ENCODE data around the gene TLL2. TPM values are rescaled to one million over a fixed set of nuclear protein-coding genes. Genes with fewer than 3 reads are reported as not detected.
A peak's percentile ranks its signal among the peaks of the same experiment; 100 is the strongest.

Gene TLL2
- total and polyA plus RNA-seq, 3 experiments from 2014 or later = 0.09 TPM; not detected in 2

DNA sequence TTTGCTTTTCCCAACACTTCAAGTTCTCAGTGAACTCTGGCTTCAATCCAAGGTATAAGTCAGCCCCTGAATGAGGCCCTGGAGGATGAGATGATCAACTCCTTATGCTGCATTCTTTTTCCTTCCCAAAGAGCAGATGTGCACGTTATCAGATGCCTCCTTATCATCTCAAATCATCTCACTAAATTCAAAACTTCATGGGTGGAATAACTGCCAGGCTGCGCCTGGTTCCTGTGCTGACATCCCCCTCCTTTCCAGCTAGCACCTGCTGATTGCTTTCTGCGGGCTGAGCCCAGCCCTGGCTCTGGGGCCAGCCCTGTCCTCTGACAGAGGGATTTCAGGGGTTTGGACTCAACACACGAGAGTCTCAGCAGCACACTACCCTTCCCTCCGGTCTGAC is 44.9 kb downstream of the TLL2 start:
- ChIA-PET POLR2A (no interaction called here), CTCF (interaction anchor here (1.1 to 1.2 kb wide), 3 partner anchors 11 to 13 kb away, joined by 3 read pairs; no protein-coding TSS in a partner anchor)
- no peak for DNase-seq
- H3K27me3 ChIP-seq (ENCODE audit: insufficient read depth, low read length, poor library complexity, severe bottlenecking) = no peaks in the 10 kb centered on the region
- H3K27me3 Mint-ChIP-seq = peaks cover 9 to 52% of the 10 kb centered on the region in 2 donors
- H3K27ac Mint-ChIP-seq = no peak overlapping the region
- H3K36me3 Mint-ChIP-seq = no peaks in the 10 kb centered on the region
- H3K9me3 Mint-ChIP-seq = no peaks in the 10 kb centered on the region
- H3K9me3 ChIP-seq (ENCODE audit: low read length) = no peaks in the 10 kb centered on the region
- H3K4me3 ChIP-seq (ENCODE audit: low read length) = no peak overlapping the region
- H3K4me1 Mint-ChIP-seq = peaks cover 0 to 2% (median 0%) of the 10 kb centered on the region in 3 donors
- H3K36me3 ChIP-seq (ENCODE audit: insufficient read depth, low read length) = no peaks in the 10 kb centered on the region
- H3K27ac ChIP-seq (ENCODE audit: low read depth, low read length) = no peak overlapping the region
- no peak overlapping the region for H3K4me3 Mint-ChIP-seq
- no peaks in the 10 kb centered on the region for H3K4me1 ChIP-seq (ENCODE audit: insufficient read depth, low read length)

DNA sequence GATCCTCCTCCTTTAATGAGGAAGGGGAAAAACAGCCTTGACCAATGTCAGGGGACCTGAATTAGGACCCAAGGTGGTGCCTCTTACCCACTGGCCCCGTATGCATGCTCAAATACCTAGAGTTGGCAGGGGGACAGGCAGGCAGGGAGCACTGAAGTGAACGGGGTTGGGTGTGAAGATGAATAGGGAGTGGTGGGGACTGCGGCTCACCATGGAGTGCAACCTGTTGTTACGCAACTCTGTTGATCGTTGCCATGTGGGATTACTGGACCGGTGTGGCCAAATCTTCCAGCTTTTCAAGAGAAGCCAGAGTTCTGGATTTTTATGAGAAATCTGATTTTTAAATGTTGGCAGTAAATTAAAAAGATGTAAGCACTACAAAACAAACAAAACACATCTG is 48.1 kb downstream of the TLL2 start:
- Mint-ChIP-seq H3K4me3 (no peak overlapping the region), H3K27ac (no peak overlapping the region), H3K36me3 (no peaks in the 10 kb centered on the region), H3K27me3 (peaks cover 7 to 55% of the 10 kb centered on the region in 2 donors), H3K9me3 (peaks cover 0 to 3% (median 2%) of the 10 kb centered on the region in 5 donors), H3K4me1 (peaks cover 0 to 2% (median 0%) of the 10 kb centered on the region in 3 donors)
- H3K36me3 ChIP-seq (ENCODE audit: insufficient read depth, low read length) = no peaks in the 10 kb centered on the region
- H3K4me3 ChIP-seq (ENCODE audit: low read length) = no peak overlapping the region
- no peak overlapping the region for H3K27ac ChIP-seq (ENCODE audit: low read depth, low read length)
- ChIA-PET POLR2A (no interaction called here), CTCF (no interaction called here)
- no peak for DNase-seq
- no peaks in the 10 kb centered on the region for H3K4me1 ChIP-seq (ENCODE audit: insufficient read depth, low read length)
- no peaks in the 10 kb centered on the region for H3K9me3 ChIP-seq (ENCODE audit: low read length)
- no peaks in the 10 kb centered on the region for H3K27me3 ChIP-seq (ENCODE audit: insufficient read depth, low read length, poor library complexity, severe bottlenecking)

DNA sequence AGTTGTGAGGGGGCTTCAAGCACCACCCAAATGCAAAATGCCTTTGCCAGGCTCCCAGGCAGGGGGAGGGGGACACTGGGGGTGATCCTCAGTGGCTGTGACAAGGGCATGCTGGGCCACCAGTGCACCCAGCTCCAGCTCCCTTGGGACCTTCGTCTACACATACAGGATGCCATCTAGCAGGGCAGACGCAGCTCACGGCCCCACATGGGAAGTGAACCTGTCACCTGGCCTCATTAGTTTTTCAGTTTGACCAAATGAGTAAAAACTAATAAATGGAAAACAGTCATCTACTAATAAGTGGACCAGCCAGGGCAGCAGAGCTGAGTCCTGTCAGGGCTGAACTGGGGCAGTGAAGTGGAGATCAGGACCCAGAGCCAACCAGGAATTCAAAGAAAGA is 50.2 kb downstream of the TLL2 start:
- H3K27ac Mint-ChIP-seq = no peak overlapping the region
- no peaks in the 10 kb centered on the region for H3K36me3 Mint-ChIP-seq
- no peak for DNase-seq
- Histone ChIP-seq H3K9me3 (ENCODE audit: low read length) (no peaks in the 10 kb centered on the region), H3K27ac (ENCODE audit: low read depth, low read length) (no peak overlapping the region), H3K27me3 (ENCODE audit: insufficient read depth, low read length, poor library complexity, severe bottlenecking) (no peaks in the 10 kb centered on the region), H3K4me1 (ENCODE audit: insufficient read depth, low read length) (no peaks in the 10 kb centered on the region), H3K36me3 (ENCODE audit: insufficient read depth, low read length) (no peaks in the 10 kb centered on the region), H3K4me3 (ENCODE audit: low read length) (no peak overlapping the region)
- ChIA-PET POLR2A (no interaction called here), CTCF (no interaction called here)
- H3K4me3 Mint-ChIP-seq = no peak overlapping the region
- peaks cover 0 to 3% (median 2%) of the 10 kb centered on the region in 5 donors for H3K9me3 Mint-ChIP-seq
- peaks cover 7 to 40% of the 10 kb centered on the region in 2 donors for H3K27me3 Mint-ChIP-seq
- no peaks in the 10 kb centered on the region for H3K4me1 Mint-ChIP-seq

DNA sequence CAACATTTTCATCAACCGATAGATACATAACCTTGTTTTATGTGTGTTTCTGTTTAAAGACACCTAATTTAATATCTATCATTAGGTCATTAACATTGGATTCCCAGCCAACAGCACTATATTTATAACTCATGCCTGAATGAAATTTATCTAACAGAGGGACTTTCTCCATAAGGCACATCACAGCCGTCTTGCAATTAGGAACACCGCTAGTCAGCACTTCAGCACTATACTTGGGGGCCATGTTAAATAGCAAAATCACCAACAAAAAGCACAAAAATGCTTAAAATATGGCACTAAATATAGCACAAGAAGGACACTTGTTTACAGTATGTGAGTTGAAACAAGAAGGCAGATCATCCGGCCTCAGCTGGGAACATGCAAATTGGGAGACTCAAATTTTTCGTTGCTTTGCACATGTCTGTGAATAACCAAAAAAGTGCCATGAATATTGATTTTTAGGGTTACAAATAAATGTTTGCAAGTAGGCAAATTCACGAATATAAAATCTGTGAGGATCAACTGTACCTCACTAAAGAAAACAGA is 51.0 kb downstream of the TLL2 start:
- no peak overlapping the region for H3K4me3 Mint-ChIP-seq
- no peaks in the 10 kb centered on the region for H3K36me3 ChIP-seq (ENCODE audit: insufficient read depth, low read length)
- no peaks in the 10 kb centered on the region for H3K4me1 ChIP-seq (ENCODE audit: insufficient read depth, low read length)
- ChIA-PET CTCF (no interaction called here), POLR2A (no interaction called here)
- DNase-seq = no peak
- no peaks in the 10 kb centered on the region for H3K36me3 Mint-ChIP-seq
- H3K4me1 Mint-ChIP-seq = no peaks in the 10 kb centered on the region
- no peak overlapping the region for H3K4me3 ChIP-seq (ENCODE audit: low read length)
- H3K9me3 ChIP-seq (ENCODE audit: low read length) = no peaks in the 10 kb centered on the region
- H3K27ac ChIP-seq (ENCODE audit: low read depth, low read length) = no peak overlapping the region
- H3K27me3 ChIP-seq (ENCODE audit: insufficient read depth, low read length, poor library complexity, severe bottlenecking) = no peaks in the 10 kb centered on the region
- peaks cover 4 to 34% of the 10 kb centered on the region in 2 donors for H3K27me3 Mint-ChIP-seq
- H3K9me3 Mint-ChIP-seq = peaks cover 0 to 3% (median 2%) of the 10 kb centered on the region in 5 donors
- no peak overlapping the region for H3K27ac Mint-ChIP-seq

DNA sequence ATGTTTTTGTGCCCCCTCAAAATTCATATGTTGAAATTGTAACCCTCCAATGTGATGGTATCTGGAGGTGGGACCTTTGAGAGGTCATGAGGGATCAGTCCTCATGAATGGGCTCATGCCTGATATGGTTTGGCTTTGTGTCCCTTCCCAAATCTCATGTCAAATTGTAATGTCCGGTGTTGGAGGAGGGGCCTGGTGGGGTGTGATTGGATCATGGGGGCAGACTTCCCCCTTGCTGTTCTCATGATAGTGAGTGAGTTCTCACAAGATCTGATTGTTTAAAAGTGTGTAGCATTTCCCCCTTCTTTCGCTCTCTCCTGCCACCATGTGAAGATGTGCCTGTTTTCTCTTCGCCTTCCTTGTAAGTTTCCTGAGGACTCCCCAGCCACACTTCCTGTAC is 53.4 kb downstream of the TLL2 start:
- H3K36me3 Mint-ChIP-seq = no peaks in the 10 kb centered on the region
- H3K4me1 Mint-ChIP-seq = no peaks in the 10 kb centered on the region
- no peak for DNase-seq
- Histone ChIP-seq H3K4me1 (ENCODE audit: insufficient read depth, low read length) (no peaks in the 10 kb centered on the region), H3K27me3 (ENCODE audit: insufficient read depth, low read length, poor library complexity, severe bottlenecking) (no peaks in the 10 kb centered on the region), H3K4me3 (ENCODE audit: low read length) (no peak overlapping the region), H3K9me3 (ENCODE audit: low read length) (no peaks in the 10 kb centered on the region), H3K36me3 (ENCODE audit: insufficient read depth, low read length) (no peaks in the 10 kb centered on the region), H3K27ac (ENCODE audit: low read depth, low read length) (no peak overlapping the region)
- no peak overlapping the region for H3K4me3 Mint-ChIP-seq
- H3K27me3 Mint-ChIP-seq = peaks cover 2 to 30% of the 10 kb centered on the region in 2 donors
- CTCF ChIA-PET = no interaction called here
- POLR2A ChIA-PET = no interaction called here
- no peak overlapping the region for H3K27ac Mint-ChIP-seq
- peaks cover 0 to 3% (median 2%) of the 10 kb centered on the region in 5 donors for H3K9me3 Mint-ChIP-seq

DNA sequence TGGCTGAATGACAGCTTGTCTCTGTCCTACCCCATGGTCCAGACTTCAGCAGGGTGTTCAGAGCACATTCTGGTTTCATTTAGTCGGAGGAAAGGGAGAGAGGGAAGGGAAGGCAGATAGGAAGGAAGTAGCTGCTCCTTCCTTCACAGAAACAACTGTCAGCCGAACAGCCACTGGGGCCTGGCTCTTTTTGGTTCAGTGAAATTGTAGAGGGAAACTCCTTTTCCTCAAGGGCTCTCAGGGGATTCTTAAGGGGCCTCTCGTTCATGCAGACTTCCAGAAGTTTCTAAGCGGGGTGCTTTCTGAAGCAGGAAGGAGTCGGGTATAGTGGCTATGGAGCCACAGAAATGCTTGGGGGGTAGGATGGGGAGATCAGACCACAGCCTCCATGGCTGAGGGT is 56.4 kb downstream of the TLL2 start:
- Histone ChIP-seq H3K27ac (ENCODE audit: low read depth, low read length) (no peak overlapping the region), H3K36me3 (ENCODE audit: insufficient read depth, low read length) (no peaks in the 10 kb centered on the region), H3K4me3 (ENCODE audit: low read length) (no peak overlapping the region), H3K27me3 (ENCODE audit: insufficient read depth, low read length, poor library complexity, severe bottlenecking) (no peaks in the 10 kb centered on the region), H3K4me1 (ENCODE audit: insufficient read depth, low read length) (no peaks in the 10 kb centered on the region), H3K9me3 (ENCODE audit: low read length) (no peaks in the 10 kb centered on the region)
- no peak for DNase-seq
- Mint-ChIP-seq H3K9me3 (peaks cover 0 to 3% (median 2%) of the 10 kb centered on the region in 5 donors), H3K27me3 (peaks cover 2 to 21% of the 10 kb centered on the region in 2 donors), H3K4me1 (no peaks in the 10 kb centered on the region), H3K4me3 (no peak overlapping the region), H3K36me3 (no peaks in the 10 kb centered on the region), H3K27ac (no peak overlapping the region)
- ChIA-PET CTCF (no interaction called here), POLR2A (no interaction called here)

DNA sequence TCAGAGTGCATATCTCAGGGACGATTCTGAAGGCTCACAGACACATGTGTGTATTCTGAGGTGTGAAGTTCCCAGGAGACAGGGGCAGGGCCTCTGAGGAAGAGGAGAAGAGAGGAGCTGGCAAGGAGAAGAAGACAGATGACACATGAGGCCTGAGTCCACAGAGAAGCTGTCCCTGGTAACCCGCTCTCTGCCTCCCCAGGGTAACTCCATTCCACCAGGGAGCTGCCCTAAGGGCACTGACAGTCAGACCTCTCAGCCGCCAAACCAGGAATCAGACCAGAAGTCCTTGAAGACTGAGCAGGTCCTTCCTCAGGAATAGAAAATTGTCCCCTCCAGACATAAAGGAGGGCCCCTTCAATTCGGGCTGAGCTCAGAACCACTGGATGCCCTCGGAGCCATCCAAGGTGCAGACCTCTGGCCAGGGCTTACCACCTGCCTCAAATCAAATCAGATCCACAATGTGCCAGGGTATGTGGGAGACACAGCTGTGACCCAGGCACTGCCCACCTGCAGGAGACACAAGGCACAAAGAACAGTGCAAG is 57.4 kb downstream of the TLL2 start:
- H3K4me1 ChIP-seq (ENCODE audit: insufficient read depth, low read length) = no peaks in the 10 kb centered on the region
- no peak overlapping the region for H3K27ac ChIP-seq (ENCODE audit: low read depth, low read length)
- Mint-ChIP-seq H3K27ac (no peak overlapping the region), H3K4me1 (no peaks in the 10 kb centered on the region), H3K4me3 (no peak overlapping the region), H3K27me3 (peaks cover 2 to 18% of the 10 kb centered on the region in 2 donors), H3K9me3 (peaks cover 0 to 3% (median 0%) of the 10 kb centered on the region in 5 donors), H3K36me3 (no peaks in the 10 kb centered on the region)
- H3K9me3 ChIP-seq (ENCODE audit: low read length) = no peaks in the 10 kb centered on the region
- no peaks in the 10 kb centered on the region for H3K27me3 ChIP-seq (ENCODE audit: insufficient read depth, low read length, poor library complexity, severe bottlenecking)
- no peak for DNase-seq
- H3K4me3 ChIP-seq (ENCODE audit: low read length) = no peak overlapping the region
- no peaks in the 10 kb centered on the region for H3K36me3 ChIP-seq (ENCODE audit: insufficient read depth, low read length)
- ChIA-PET POLR2A (interaction anchor here (0.6 kb wide), 1 partner anchor 213 kb away, joined by 5 read pairs; no protein-coding TSS in a partner anchor), CTCF (interaction anchor here (0.9 kb wide), 1 partner anchor 12 kb away, joined by 3 read pairs; no protein-coding TSS in a partner anchor)

DNA sequence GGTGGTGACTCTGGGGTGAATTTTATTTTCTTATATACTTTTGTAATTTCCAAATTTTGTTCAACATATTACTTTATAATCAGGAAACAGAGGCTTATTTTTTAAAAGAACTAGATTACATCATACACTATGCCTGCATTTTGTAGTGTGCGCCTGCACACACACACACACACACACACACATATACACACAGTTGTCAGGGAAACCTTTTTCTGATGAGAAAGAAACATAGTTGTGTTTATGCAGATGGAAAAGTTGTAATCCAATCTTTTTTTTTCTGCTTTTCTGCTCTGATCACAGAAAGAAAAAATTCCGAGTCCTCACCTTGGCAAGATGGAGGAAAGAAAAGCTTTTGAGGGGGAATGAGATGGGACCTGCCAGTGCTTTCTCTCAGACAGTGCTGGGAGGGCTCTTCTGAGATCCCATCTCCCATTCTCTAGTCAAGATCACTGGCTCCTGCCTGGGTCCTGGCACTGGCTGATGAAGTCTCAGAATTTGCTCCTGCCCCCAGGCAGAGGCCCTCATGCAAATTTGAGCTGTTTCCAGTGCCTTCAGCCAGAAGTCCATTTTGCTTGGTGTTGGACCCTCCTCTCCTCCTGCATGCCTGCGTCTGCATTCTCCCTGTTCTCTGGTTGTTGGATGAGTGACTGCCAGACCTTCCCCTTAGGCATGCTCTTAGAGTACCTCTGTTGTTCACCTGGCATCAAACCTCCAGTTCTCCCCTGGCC is 59.7 kb downstream of the TLL2 start:
- ChIA-PET POLR2A (no interaction called here), CTCF (no interaction called here)
- no peaks in the 10 kb centered on the region for H3K27me3 ChIP-seq (ENCODE audit: insufficient read depth, low read length, poor library complexity, severe bottlenecking)
- no peak overlapping the region for H3K4me3 ChIP-seq (ENCODE audit: low read length)
- Mint-ChIP-seq H3K4me1 (no peaks in the 10 kb centered on the region), H3K27ac (peak overlapping the region in 1 of 8 donors; percentile 2), H3K9me3 (no peaks in the 10 kb centered on the region), H3K36me3 (no peaks in the 10 kb centered on the region), H3K4me3 (no peak overlapping the region), H3K27me3 (peaks cover 6 to 24% of the 10 kb centered on the region in 2 donors)
- H3K27ac ChIP-seq (ENCODE audit: low read depth, low read length) = no peak overlapping the region
- no peak for DNase-seq
- no peaks in the 10 kb centered on the region for H3K9me3 ChIP-seq (ENCODE audit: low read length)
- no peaks in the 10 kb centered on the region for H3K4me1 ChIP-seq (ENCODE audit: insufficient read depth, low read length)
- H3K36me3 ChIP-seq (ENCODE audit: insufficient read depth, low read length) = no peaks in the 10 kb centered on the region

Data from CD8-positive, alpha-beta memory T cell (primary cell).